CD8-positive, alpha-beta memory T cell (primary cell): ENCODE data around the gene GGTLC1. TPM values are rescaled to one million over a fixed set of nuclear protein-coding genes. Genes with fewer than 3 reads are reported as not detected.

Source experiments
- CTCF ChIA-PET: fragments of 350-600 bp; sonication (Branson Sonifier 250); formaldehyde crosslinking; loops from one replicate; lab custom pipeline; 2021; ENCODE audit warnings: antibody characterized with exemption; lab: Charles Lee
- POLR2A ChIA-PET: fragments of 350-600 bp; sonication (Branson Sonifier 250); formaldehyde crosslinking; loops from one replicate; lab custom pipeline; 2021; ENCODE audit warnings: antibody characterized with exemption; lab: Charles Lee
- DNase-seq, 5 donors: peaks; one replicate each; pipeline versions ENCODE4 v3.0.0 to v3.0.0-alpha.2; 2020 to 2022; ENCODE audit warnings: mixed read lengths in 1 of 5
- H3K27ac ChIP-seq: one replicate; pipeline ENCODE4 v1.7.0; 2013; ENCODE audit warnings: low read depth, mild to moderate bottlenecking, low read length, moderate library complexity
- H3K27me3 ChIP-seq: 2 replicates; pipeline ENCODE4 v1.7.0; 2013; ENCODE audit warnings: low read length, mild to moderate bottlenecking; ENCODE audit not compliant: insufficient read depth, poor library complexity, severe bottlenecking
- H3K36me3 ChIP-seq: 2 replicates; pipeline ENCODE4 v1.7.0; 2013; ENCODE audit warnings: mild to moderate bottlenecking, low read length, moderate library complexity; ENCODE audit not compliant: insufficient read depth
- H3K4me1 ChIP-seq: 2 replicates; pipeline ENCODE4 v1.7.0; 2013; ENCODE audit warnings: mild to moderate bottlenecking, low read length, moderate library complexity; ENCODE audit not compliant: insufficient read depth
- H3K4me3 ChIP-seq: 2 replicates; pipeline ENCODE4 v1.7.0; 2013; ENCODE audit warnings: mild to moderate bottlenecking, low read length
- H3K9me3 ChIP-seq: 2 replicates; pipeline ENCODE4 v1.7.0; 2013; ENCODE audit warnings: mild to moderate bottlenecking, low read length
- H3K27ac Mint-ChIP-seq, 8 donors: one replicate each; pipeline ENCODE4 v1.8.0; 2020 to 2021; ENCODE audit warnings: mixed read lengths in 8 of 8, mild to moderate bottlenecking in 6 of 8, inconsistent platforms in 3 of 8, moderate library complexity in 3 of 8
- H3K27me3 Mint-ChIP-seq, 2 donors: one replicate each; pipeline ENCODE4 v1.8.0; 2020 to 2021; ENCODE audit warnings: mixed read lengths in 2 of 2, mild to moderate bottlenecking in 1 of 2, moderate library complexity in 1 of 2
- H3K36me3 Mint-ChIP-seq, 3 donors: one replicate each; pipeline ENCODE4 v1.8.0; 2020 to 2021; ENCODE audit warnings: mixed read lengths in 3 of 3, inconsistent platforms in 1 of 3, mild to moderate bottlenecking in 1 of 3
- H3K4me1 Mint-ChIP-seq, 3 donors: one replicate each; pipeline ENCODE4 v1.8.0; 2020 to 2021; ENCODE audit warnings: mixed read lengths in 3 of 3, inconsistent platforms in 1 of 3, mild to moderate bottlenecking in 1 of 3
- H3K4me3 Mint-ChIP-seq, 7 donors: one replicate each; pipeline ENCODE4 v1.8.0; 2020 to 2021; ENCODE audit warnings: mixed read lengths in 7 of 7, mild to moderate bottlenecking in 6 of 7, moderate library complexity in 4 of 7, inconsistent platforms in 2 of 7
- H3K9me3 Mint-ChIP-seq, 5 donors: one replicate each; pipeline ENCODE4 v1.8.0; 2020 to 2022; ENCODE audit warnings: mixed read lengths in 5 of 5, mild to moderate bottlenecking in 3 of 5, moderate library complexity in 2 of 5, inconsistent platforms in 1 of 5
- polyA plus RNA-seq: library from polyadenylated mRNA; unstranded; fragments of 300-500 nt; fragmentation: Illumina TruSeq; gene quantifications from one replicate; pipeline ENCODE4 v1.2.3, GENCODE V29; 2021
- total RNA-seq, 2 experiments: library from RNA; stranded (reverse); gene quantifications; one replicate each; pipeline ENCODE4 v1.2.3, GENCODE V29; 2021

The GGTLC1 gene
- total and polyA plus RNA-seq, 3 experiments from 2014 or later: not detected

DNA sequence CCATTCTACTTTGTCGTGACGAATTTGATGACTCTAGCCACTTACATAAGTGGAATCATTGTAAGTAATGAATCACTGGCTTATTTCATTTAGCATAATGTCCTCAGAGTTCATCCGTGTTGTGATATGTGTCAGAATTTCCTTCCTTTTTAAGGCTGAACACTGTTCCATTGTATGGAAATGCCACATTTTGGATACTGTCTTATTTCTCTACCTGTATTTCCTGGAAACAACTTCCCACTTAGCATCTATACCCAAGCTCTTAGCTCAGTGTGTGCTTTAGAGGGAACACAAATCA lies 28.8 kb upstream of the GGTLC1 start:
- no peaks in the 10 kb centered on the region for H3K4me1 ChIP-seq
- H3K9me3 ChIP-seq: no peaks in the 10 kb centered on the region
- no peak overlapping the region for H3K27ac ChIP-seq
- Mint-ChIP-seq H3K27ac (peak overlapping the region in 2 of 8 donors; percentile 1 to 4), H3K36me3 (peaks cover 0 to 5% (median 0%) of the 10 kb centered on the region in 3 donors), H3K4me1 (peaks cover 5 to 7% (median 6%) of the 10 kb centered on the region in 3 donors), H3K4me3 (no peak overlapping the region), H3K27me3 (peaks cover 11 to 30% of the 10 kb centered on the region in 2 donors), H3K9me3 (no peaks in the 10 kb centered on the region)
- ChIA-PET POLR2A (no interaction called here), CTCF (no interaction called here)
- no peak for DNase-seq
- no peaks in the 10 kb centered on the region for H3K27me3 ChIP-seq
- H3K36me3 ChIP-seq: no peaks in the 10 kb centered on the region
- H3K4me3 ChIP-seq: no peak overlapping the region

DNA sequence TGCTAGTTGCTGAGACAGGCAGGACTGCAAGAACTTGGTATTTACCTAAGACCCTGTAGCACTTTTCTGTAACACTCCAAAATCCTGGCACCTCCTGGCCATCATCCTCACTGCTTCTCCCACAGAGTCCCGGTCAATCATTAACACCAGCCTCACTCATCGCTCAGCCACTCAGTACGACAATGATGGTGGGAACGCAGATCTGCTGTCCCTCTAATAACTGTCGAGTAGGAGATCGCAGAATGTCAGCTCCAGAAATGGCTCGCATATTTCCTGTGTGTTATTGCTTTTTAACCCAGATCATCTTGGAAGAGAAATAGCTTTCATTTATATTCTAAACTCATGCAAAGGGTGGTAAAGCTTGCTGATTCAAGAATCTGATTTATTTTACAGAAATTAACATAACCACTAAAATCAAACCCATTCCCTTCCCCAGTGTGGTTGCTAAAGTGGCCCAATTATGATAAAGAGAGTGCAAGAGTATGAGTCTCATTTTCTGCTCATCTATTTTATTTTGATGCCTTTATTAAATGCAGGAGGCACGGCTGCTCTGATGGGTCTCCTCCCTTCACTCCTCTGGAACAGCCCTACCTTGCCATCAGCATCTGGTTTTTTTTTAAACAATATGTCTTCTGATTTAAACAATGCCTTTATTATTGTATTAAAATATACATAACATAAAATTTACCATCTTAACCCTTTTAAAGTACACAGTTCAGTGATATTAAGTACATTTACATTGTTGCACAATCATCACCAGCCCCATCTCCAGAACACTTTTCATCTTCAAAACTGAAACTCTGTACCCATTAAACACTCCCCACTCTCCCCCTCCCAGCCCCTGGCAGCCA lies 28.3 kb upstream of the GGTLC1 start:
- no peak overlapping the region for H3K4me3 Mint-ChIP-seq
- no peak for DNase-seq
- POLR2A ChIA-PET: no interaction called here

DNA sequence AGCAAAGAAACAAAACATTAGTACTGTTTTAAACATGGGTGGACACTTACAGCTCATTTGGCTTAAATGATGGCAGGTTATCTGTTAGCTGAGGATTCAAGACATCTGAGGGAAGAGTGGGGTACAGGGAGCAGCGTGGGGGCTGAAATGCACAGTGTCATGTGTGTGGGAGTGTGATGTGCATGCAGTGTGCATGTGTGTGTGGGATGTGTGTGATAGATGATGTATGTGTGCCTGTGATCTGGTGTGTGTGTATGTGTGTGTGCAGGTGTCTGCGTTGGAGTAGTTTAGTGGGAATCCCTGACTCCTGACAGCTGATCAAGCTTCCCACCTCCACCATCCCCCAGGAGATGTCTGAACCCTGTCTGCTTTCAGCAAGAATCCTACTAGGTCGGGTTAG lies 25.4 kb upstream of the GGTLC1 start:
- no peaks in the 10 kb centered on the region for H3K4me1 ChIP-seq
- H3K27ac Mint-ChIP-seq: no peak overlapping the region
- no peaks in the 10 kb centered on the region for H3K36me3 ChIP-seq
- H3K27me3 Mint-ChIP-seq: peaks cover 11 to 21% of the 10 kb centered on the region in 2 donors
- DNase-seq: no peak
- no peaks in the 10 kb centered on the region for H3K9me3 ChIP-seq
- no peak overlapping the region for H3K4me3 ChIP-seq
- ChIA-PET CTCF (no interaction called here), POLR2A (no interaction called here)
- no peaks in the 10 kb centered on the region for H3K9me3 Mint-ChIP-seq
- H3K4me3 Mint-ChIP-seq: no peak overlapping the region
- peaks cover 5 to 8% (median 7%) of the 10 kb centered on the region in 3 donors for H3K4me1 Mint-ChIP-seq
- no peak overlapping the region for H3K27ac ChIP-seq
- H3K36me3 Mint-ChIP-seq: no peaks in the 10 kb centered on the region
- no peaks in the 10 kb centered on the region for H3K27me3 ChIP-seq

More for the DNA sequence above, 28.3 kb upstream of the GGTLC1 start:
- Mint-ChIP-seq H3K36me3 (no peaks in the 10 kb centered on the region), H3K4me1 (peaks cover 5 to 7% (median 6%) of the 10 kb centered on the region in 3 donors), H3K9me3 (no peaks in the 10 kb centered on the region), H3K27ac (peak overlapping the region in 1 of 8 donors; percentile 1), H3K27me3 (peaks cover 11 to 30% of the 10 kb centered on the region in 2 donors)
- Histone ChIP-seq H3K9me3 (no peaks in the 10 kb centered on the region), H3K27ac (no peak overlapping the region), H3K27me3 (no peaks in the 10 kb centered on the region), H3K36me3 (no peaks in the 10 kb centered on the region), H3K4me1 (no peaks in the 10 kb centered on the region), H3K4me3 (no peak overlapping the region)
- CTCF ChIA-PET: no interaction called here

DNA sequence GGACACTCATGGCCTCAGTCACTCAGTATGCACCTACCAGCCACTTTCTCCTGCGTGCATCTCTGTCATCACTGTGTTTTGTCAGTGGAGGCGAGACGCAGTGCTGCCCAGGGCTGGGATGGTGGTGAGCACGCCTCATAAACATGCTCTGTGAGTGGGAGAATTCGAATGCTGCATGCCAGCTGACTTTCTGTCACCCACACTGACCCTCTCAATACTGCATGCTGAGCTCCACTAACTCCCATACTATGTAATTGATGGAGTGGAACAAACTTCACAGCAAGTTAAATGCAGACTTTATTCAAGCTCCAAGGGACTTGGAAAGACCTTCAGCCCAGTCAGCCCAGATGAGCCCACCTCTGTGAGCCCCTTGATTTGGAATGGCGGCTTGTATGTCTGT lies 22.7 kb upstream of the GGTLC1 start:
- H3K4me1 Mint-ChIP-seq: peaks cover 5 to 8% (median 7%) of the 10 kb centered on the region in 3 donors
- no peaks in the 10 kb centered on the region for H3K9me3 Mint-ChIP-seq
- Histone ChIP-seq H3K27ac (no peak overlapping the region), H3K4me1 (no peaks in the 10 kb centered on the region), H3K36me3 (no peaks in the 10 kb centered on the region), H3K9me3 (no peaks in the 10 kb centered on the region), H3K27me3 (no peaks in the 10 kb centered on the region), H3K4me3 (no peak overlapping the region)
- no peak overlapping the region for H3K27ac Mint-ChIP-seq
- H3K4me3 Mint-ChIP-seq: no peak overlapping the region
- no peak for DNase-seq
- CTCF ChIA-PET: no interaction called here
- H3K27me3 Mint-ChIP-seq: peaks cover 6 to 9% of the 10 kb centered on the region in 2 donors
- no peaks in the 10 kb centered on the region for H3K36me3 Mint-ChIP-seq
- POLR2A ChIA-PET: no interaction called here

DNA sequence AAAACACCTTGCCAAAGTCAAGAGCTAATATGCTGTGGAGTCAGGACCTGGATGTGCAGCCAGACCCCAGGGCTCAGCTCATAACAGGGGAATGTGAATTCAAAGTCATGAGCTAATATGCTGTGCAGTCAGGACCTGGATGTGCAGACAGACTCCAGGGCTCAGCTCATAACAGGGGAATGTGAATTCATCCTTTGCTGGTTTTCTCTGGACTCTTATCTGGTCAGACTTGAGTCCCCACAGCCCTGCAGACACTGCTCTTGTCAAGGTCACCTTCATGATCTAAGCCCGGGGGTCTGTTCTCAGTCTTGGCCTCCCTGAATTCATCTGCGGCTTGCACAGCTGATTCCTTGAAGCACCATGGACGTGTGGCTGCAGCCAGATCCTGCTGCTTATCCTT lies 19.2 kb upstream of the GGTLC1 start:
- Mint-ChIP-seq H3K4me3 (no peak overlapping the region), H3K4me1 (peaks cover 2 to 5% (median 3%) of the 10 kb centered on the region in 3 donors), H3K27me3 (peaks cover 0 to 3% of the 10 kb centered on the region in 2 donors), H3K9me3 (no peaks in the 10 kb centered on the region), H3K27ac (peak overlapping the region in 2 of 8 donors; percentile 12 to 32), H3K36me3 (no peaks in the 10 kb centered on the region)
- Histone ChIP-seq H3K27ac (no peak overlapping the region), H3K4me3 (no peak overlapping the region), H3K9me3 (no peaks in the 10 kb centered on the region), H3K4me1 (no peaks in the 10 kb centered on the region), H3K36me3 (no peaks in the 10 kb centered on the region), H3K27me3 (no peaks in the 10 kb centered on the region)
- POLR2A ChIA-PET: no interaction called here
- no peak for DNase-seq
- CTCF ChIA-PET: interaction anchor here (0.8 to 1.1 kb wide), 2 partner anchors 11 to 103 kb away, joined by 3 read pairs; no protein-coding TSS in a partner anchor

DNA sequence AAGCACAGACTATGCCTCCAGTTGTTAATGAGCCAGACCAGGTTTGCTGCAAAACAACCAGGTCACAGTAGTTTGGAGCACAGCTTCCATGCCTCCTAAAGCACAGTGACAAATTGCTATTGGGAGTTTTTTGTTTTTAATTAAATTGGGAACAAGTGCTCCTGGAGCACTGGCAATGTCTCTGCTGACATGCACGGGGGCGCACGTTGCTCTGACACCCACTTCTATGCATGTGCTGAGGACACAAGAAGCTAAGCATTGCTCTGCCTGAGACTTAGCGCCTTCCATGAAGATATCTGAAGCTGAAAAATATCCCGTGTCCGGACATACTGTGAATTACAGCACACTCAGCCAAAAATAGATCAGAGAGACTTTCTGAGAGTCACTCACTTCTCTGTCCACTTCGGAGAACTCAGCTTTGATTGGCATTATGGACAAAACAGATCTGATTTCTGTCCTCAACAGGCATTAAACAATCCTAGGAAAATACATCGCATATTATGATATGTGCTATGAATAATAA lies 18.6 kb upstream of the GGTLC1 start:
- Mint-ChIP-seq H3K27me3 (peaks cover 0 to 4% of the 10 kb centered on the region in 2 donors), H3K27ac (peak overlapping the region in 1 of 8 donors; percentile 20)
- POLR2A ChIA-PET: no interaction called here

DNA sequence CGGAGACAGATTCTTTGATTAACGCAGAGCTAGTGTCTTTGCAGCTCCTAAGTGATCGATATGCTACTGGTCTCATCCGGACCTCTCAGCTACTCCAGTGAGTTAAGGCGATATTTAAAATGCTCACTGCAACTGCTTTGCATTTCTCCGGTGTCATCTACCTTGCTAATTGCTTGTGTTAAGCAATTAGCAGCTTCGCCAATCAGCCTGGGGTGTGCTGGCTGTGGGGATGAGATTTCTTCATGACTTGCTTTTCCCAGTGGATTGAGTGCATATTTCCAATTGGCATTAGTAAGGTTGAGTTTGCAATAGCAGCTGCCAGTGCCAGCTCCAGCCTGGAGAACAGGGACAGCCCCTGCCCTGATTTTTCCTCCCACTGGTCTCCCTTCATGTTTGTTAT lies 18.0 kb upstream of the GGTLC1 start:
- peak overlapping the region in 1 of 8 donors; percentile 31 for H3K27ac Mint-ChIP-seq
- Histone ChIP-seq H3K9me3 (no peaks in the 10 kb centered on the region), H3K27ac (no peak overlapping the region), H3K4me3 (no peak overlapping the region), H3K4me1 (no peaks in the 10 kb centered on the region), H3K36me3 (no peaks in the 10 kb centered on the region), H3K27me3 (no peaks in the 10 kb centered on the region)
- H3K9me3 Mint-ChIP-seq: no peaks in the 10 kb centered on the region
- H3K36me3 Mint-ChIP-seq: no peaks in the 10 kb centered on the region
- ChIA-PET POLR2A (no interaction called here), CTCF (interaction anchor here (1.1 kb wide), 1 partner anchor 102 kb away, joined by 3 read pairs; no protein-coding TSS in a partner anchor)
- H3K4me3 Mint-ChIP-seq: no peak overlapping the region
- H3K4me1 Mint-ChIP-seq: peaks cover 0 to 2% (median 0%) of the 10 kb centered on the region in 3 donors
- peaks cover 0 to 4% of the 10 kb centered on the region in 2 donors for H3K27me3 Mint-ChIP-seq
- no peak for DNase-seq

More for the DNA sequence above, 18.6 kb upstream of the GGTLC1 start:
- Histone ChIP-seq H3K36me3 (no peaks in the 10 kb centered on the region), H3K27me3 (no peaks in the 10 kb centered on the region), H3K4me3 (no peak overlapping the region), H3K27ac (no peak overlapping the region), H3K9me3 (no peaks in the 10 kb centered on the region), H3K4me1 (no peaks in the 10 kb centered on the region)
- Mint-ChIP-seq H3K36me3 (no peaks in the 10 kb centered on the region), H3K9me3 (no peaks in the 10 kb centered on the region), H3K4me1 (peaks cover 0 to 2% (median 0%) of the 10 kb centered on the region in 3 donors), H3K4me3 (no peak overlapping the region)
- no peak for DNase-seq
- CTCF ChIA-PET: interaction anchor here (1.1 kb wide), 1 partner anchor 102 kb away, joined by 3 read pairs; no protein-coding TSS in a partner anchor

DNA sequence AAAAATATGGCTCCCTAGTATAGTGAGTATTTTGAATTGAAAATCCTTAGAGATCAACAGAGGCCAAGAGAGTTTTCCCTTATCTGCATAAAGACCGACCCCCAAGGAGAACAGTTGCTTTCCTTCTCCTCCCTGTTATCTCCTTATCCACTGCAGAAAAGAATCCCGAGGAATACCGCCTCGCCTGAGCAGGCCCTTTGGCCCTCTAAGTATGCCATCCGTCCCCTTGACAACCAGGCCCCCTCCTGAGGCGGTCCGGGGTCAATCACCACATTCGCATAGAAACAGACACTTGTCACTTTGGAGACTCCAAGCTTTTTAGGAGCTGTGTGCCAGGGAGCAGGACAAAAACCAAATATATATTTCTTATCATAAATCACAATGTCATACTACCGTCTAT lies 15.9 kb upstream of the GGTLC1 start:
- Histone ChIP-seq H3K4me3 (no peak overlapping the region), H3K27ac (no peak overlapping the region), H3K27me3 (no peaks in the 10 kb centered on the region), H3K9me3 (no peaks in the 10 kb centered on the region), H3K36me3 (no peaks in the 10 kb centered on the region), H3K4me1 (no peaks in the 10 kb centered on the region)
- ChIA-PET POLR2A (no interaction called here), CTCF (no interaction called here)
- Mint-ChIP-seq H3K36me3 (no peaks in the 10 kb centered on the region), H3K4me3 (no peak overlapping the region), H3K27me3 (peaks cover 3 to 5% of the 10 kb centered on the region in 2 donors), H3K4me1 (no peaks in the 10 kb centered on the region), H3K27ac (peak overlapping the region in 2 of 8 donors; percentile 48 to 66), H3K9me3 (no peaks in the 10 kb centered on the region)
- DNase-seq: no peak
